GM21576 (cell line): Measurements from ENCODE around the gene TDRD9.

ENCODE experiments used
- ATAC-seq: cut with Tn5 transposase; IDR thresholded peaks from one replicate; pipeline ENCODE4 v1.9.1; 2021; ENCODE audit warnings: mild to moderate bottlenecking, moderate library complexity; ENCODE audit not compliant: unreplicated experiment

Gene TDRD9

GRCh38 chr14:104020471-104020870 is 92.2 kb downstream of the TDRD9 start:
- no peak for ATAC-seq

- ATAC-seq: no peak
Observed at GRCh38 chr14:104023325-104024055, 95.2 kb downstream of the TDRD9 start.

- ATAC-seq: no peak
Observed at GRCh38 chr14:104025534-104025933, 97.3 kb downstream of the TDRD9 start.

GRCh38 chr14:104026024-104026423 is 97.8 kb downstream of the TDRD9 start:
- ATAC-seq: no peak

- no peak for ATAC-seq
Observed at GRCh38 chr14:104030958-104031357, 102.7 kb downstream of the TDRD9 start.

- ATAC-seq: no peak
Observed at GRCh38 chr14:104031384-104031783, 103.1 kb downstream of the TDRD9 start.

GRCh38 chr14:104034976-104035699 is 106.9 kb downstream of the TDRD9 start:
- ATAC-seq: no peak

- no peak for ATAC-seq
Observed at GRCh38 chr14:104036212-104036611, 108.0 kb downstream of the TDRD9 start.

- ATAC-seq: no peak
Observed at GRCh38 chr14:104037074-104037473, 108.8 kb downstream of the TDRD9 start.

- ATAC-seq: no peak
Observed at GRCh38 chr14:104037903-104038302, 109.6 kb downstream of the TDRD9 start.

GRCh38 chr14:104039214-104039613 is 111.0 kb downstream of the TDRD9 start:
- no peak for ATAC-seq

GRCh38 chr14:104040539-104040938 is 112.3 kb downstream of the TDRD9 start:
- ATAC-seq: no peak

- ATAC-seq: no peak
Observed at GRCh38 chr14:104041430-104042104, 113.3 kb downstream of the TDRD9 start.

GRCh38 chr14:104044016-104044415 is 115.8 kb downstream of the TDRD9 start:
- ATAC-seq: no peak

GRCh38 chr14:104047761-104048160 is 119.5 kb downstream of the TDRD9 start:
- no peak for ATAC-seq

- ATAC-seq: no peak
Observed at GRCh38 chr14:104048758-104049507, 120.7 kb downstream of the TDRD9 start.

GRCh38 chr14:104049576-104050240 is 121.5 kb downstream of the TDRD9 start:
- no peak for ATAC-seq

GRCh38 chr14:104051092-104051813 is 123.0 kb downstream of the TDRD9 start:
- no peak for ATAC-seq

GRCh38 chr14:104054222-104054905 is 126.1 kb downstream of the TDRD9 start:
- ATAC-seq: no peak
